Panc1 (cell line): ENCODE results near the gene TBX5.

Experiments used
- POLR2AphosphoS5 ChIP-seq: IDR thresholded peaks from 2 replicates; pipeline ENCODE4 v1.6.1; 2012; ENCODE audit warnings: mild to moderate bottlenecking, low read depth, low read length, moderate library complexity
- REST ChIP-seq, 2 experiments: IDR thresholded peaks; 2 replicates each; pipeline ENCODE4 v1.6.1; 2011 to 2012; ENCODE audit warnings: low read depth in 2 of 2, control low read depth in 1 of 2, low read length in 1 of 2, mild to moderate bottlenecking in 1 of 2, moderate library complexity in 1 of 2; ENCODE audit not compliant: insufficient read depth in 1 of 2
- SIN3A ChIP-seq: IDR thresholded peaks from 2 replicates; pipeline ENCODE4 v1.6.1; 2012; ENCODE audit warnings: low read depth, mild to moderate bottlenecking, low read length, moderate library complexity, borderline replicate concordance; ENCODE audit not compliant: insufficient read depth
- TF ChIP-seq, protein P1 (sequence below): fragments of 450-650 bp; IDR thresholded peaks from 2 replicates; pipeline ENCODE4 v1.5.1; 2017; ENCODE audit warnings: mild to moderate bottlenecking

DNA sequence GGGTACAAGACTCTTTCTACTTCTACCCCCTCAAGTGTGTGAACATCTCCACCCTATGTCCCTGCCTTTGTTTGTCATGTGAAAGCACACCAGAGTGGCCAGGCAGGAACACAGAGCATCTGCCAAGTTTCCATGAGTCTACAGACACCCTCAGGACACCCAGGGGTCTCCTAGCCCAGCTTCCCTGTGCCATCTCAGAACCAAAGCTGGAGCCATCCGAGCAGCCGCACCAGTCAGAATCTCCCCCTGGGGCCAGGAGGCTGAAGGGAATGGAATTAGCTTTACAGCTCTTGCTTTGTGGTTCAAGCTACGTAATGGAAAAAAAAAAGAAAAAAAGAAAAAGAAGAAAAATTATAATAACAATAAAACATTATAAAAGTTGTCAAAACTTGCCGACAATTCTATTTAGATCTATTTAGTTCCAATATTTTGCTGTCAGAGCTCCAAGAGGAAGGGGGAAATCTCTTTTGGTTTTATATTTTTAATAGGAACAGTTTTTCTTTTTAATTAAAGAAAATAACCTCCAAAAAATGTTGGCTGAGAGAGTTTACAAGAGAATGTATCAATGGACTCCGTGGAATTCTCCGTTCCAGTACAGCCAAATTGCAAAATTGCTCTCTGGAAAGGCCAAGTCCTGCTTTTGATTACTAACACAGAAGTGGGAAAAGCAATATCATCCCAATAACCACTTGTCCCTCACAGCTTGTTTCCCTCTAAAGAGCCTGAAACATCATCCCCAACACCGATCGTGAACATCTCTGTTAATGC lies 37.1 kb downstream of the TBX5 start:
- TF ChIP-seq, protein P1, sequence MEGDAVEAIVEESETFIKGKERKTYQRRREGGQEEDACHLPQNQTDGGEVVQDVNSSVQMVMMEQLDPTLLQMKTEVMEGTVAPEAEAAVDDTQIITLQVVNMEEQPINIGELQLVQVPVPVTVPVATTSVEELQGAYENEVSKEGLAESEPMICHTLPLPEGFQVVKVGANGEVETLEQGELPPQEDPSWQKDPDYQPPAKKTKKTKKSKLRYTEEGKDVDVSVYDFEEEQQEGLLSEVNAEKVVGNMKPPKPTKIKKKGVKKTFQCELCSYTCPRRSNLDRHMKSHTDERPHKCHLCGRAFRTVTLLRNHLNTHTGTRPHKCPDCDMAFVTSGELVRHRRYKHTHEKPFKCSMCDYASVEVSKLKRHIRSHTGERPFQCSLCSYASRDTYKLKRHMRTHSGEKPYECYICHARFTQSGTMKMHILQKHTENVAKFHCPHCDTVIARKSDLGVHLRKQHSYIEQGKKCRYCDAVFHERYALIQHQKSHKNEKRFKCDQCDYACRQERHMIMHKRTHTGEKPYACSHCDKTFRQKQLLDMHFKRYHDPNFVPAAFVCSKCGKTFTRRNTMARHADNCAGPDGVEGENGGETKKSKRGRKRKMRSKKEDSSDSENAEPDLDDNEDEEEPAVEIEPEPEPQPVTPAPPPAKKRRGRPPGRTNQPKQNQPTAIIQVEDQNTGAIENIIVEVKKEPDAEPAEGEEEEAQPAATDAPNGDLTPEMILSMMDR, result no peak
- TF ChIP-seq POLR2AphosphoS5 (no peak), SIN3A (no peak), REST (IDR thresholded peaks at IDR 0.05; ENCODE audit: insufficient read depth in 1 of 2, low read depth in 2 of 2, low read length in 1 of 2) (no peak)
